Aorta (tissue), 5 donors: Measurements from ENCODE around the gene ARHGEF38. TPM values are rescaled to one million over a fixed set of nuclear protein-coding genes. Genes with fewer than 3 reads are reported as not detected.

Source experiments
- ATAC-seq: fragments of 200-7000 bp; cut with Tn5 transposase; one replicate; pipeline ENCODE4 v1.9.1; 2022; ENCODE audit warnings: moderate library complexity; ENCODE audit not compliant: low FRiP score
- DNase-seq, 2 donors: peaks; one replicate each; pipeline ENCODE4 v3.0.0-alpha.2; 2020
- H3K27ac ChIP-seq, 2 donors: one replicate each; pipeline ENCODE4 v1.5.1; 2013; ENCODE audit warnings: low read length in 2 of 2, mild to moderate bottlenecking in 2 of 2, moderate library complexity in 2 of 2, control low read depth in 1 of 2, inconsistent platforms in 1 of 2, low read depth in 1 of 2
- H3K27me3 ChIP-seq, 2 donors: one replicate each; pipeline ENCODE4 v1.6.1; 2013; ENCODE audit warnings: control low read depth in 1 of 2, low read length in 1 of 2, mild to moderate bottlenecking in 1 of 2, moderate library complexity in 1 of 2; ENCODE audit not compliant: insufficient read depth in 2 of 2, control insufficient read depth in 1 of 2
- H3K36me3 ChIP-seq, 2 donors: one replicate each; pipeline ENCODE4 v1.6.1; 2013; ENCODE audit warnings: control low read depth in 1 of 2, low read length in 1 of 2, mild to moderate bottlenecking in 1 of 2; ENCODE audit not compliant: insufficient read depth in 2 of 2, control insufficient read depth in 1 of 2
- H3K4me1 ChIP-seq, 2 donors: one replicate each; pipeline ENCODE4 v1.6.1; 2013; ENCODE audit warnings: low read length in 2 of 2, control low read depth in 1 of 2, mild to moderate bottlenecking in 1 of 2, moderate library complexity in 1 of 2; ENCODE audit not compliant: insufficient read depth in 2 of 2, control insufficient read depth in 1 of 2
- H3K4me3 ChIP-seq, 2 donors: one replicate each; pipeline ENCODE4 v1.5.1; 2013; ENCODE audit warnings: low read length in 2 of 2, control low read depth in 1 of 2, mild to moderate bottlenecking in 1 of 2
- H3K9me3 ChIP-seq: one replicate; pipeline ENCODE4 v1.6.1; 2013; ENCODE audit warnings: mild to moderate bottlenecking, low read length; ENCODE audit not compliant: control insufficient read depth
- WGBS, 2 donors: extraction: QIAGEN DNeasy Blood & Tissue Kit; methylation state at CpG; one replicate each; pipeline ENCODE4 v1.1.7; 2013; 5-methylcytosine and 5-hydroxymethylcytosine counted together
- intact Hi-C, 2 donors: fragments of 100-400 bp; cut with DNase I; formaldehyde crosslinking; loops; one replicate each; pipeline versions ENCODE4 v1.14.2 to v1.15.0; 2022
- polyA plus RNA-seq, 2 donors: library from polyadenylated mRNA; stranded (reverse); fragments of 200-250 nt; gene quantifications; one replicate each; pipeline ENCODE4 v1.2.3, GENCODE V29; 2013
- total RNA-seq, 2 donors: library from RNA; stranded (reverse); fragmentation: NEBNext Ultra II Directional; extraction: Animal tissue kit (Norgen Biotek cat#: 25700); gene quantifications; one replicate each; pipeline ENCODE4 v1.2.1, GENCODE V29; 2021
- donor health status: healthy with polysubstance abuse.
- donor health status: Bipolar disorder and iron deficiency.
- donor health status: DM: no; HTN: no; CAD: no.
- donor health status: DM: no; HTN: no; CAD: no.
- donor health status: DM: yes; HTN: yes; CAD: no.

Gene ARHGEF38
- total and polyA plus RNA-seq, 4 donors, result 0.75 TPM; not detected in 3

GRCh38 chr4:105569057-105569865, 16.8 kb downstream of the ARHGEF38 start:
- no peak for ATAC-seq
- Histone ChIP-seq H3K36me3 (no peaks in the 10 kb centered on the region), H3K27ac (no peak overlapping the region), H3K27me3 (no peaks in the 10 kb centered on the region), H3K4me3 (no peak overlapping the region), H3K4me1 (no peaks in the 10 kb centered on the region), H3K9me3 (no peaks in the 10 kb centered on the region)
- no peak for DNase-seq
- intact Hi-C loops, result no loop called here
- 63 to 76% methylated on average over 3 of the region's 3 CpGs for WGBS, 2 donors

- no peaks in the 10 kb centered on the region for H3K9me3 ChIP-seq
- DNase-seq (no peak), ATAC-seq (no peak)
- WGBS, 2 donors, result 73 to 93% methylated on average over 2 of the region's 2 CpGs
- no peak overlapping the region for H3K27ac ChIP-seq
- intact Hi-C loops, result no loop called here
- no peaks in the 10 kb centered on the region for H3K4me1 ChIP-seq
- H3K27me3 ChIP-seq, result no peaks in the 10 kb centered on the region
- no peak overlapping the region for H3K4me3 ChIP-seq
- H3K36me3 ChIP-seq, result no peaks in the 10 kb centered on the region
Measured at GRCh38 chr4:105569866-105570236, 17.4 kb downstream of the ARHGEF38 start.

- WGBS, 2 donors, result 85 to 86% methylated on average over 3 of the region's 3 CpGs
- Histone ChIP-seq H3K36me3 (no peaks in the 10 kb centered on the region), H3K27me3 (no peaks in the 10 kb centered on the region), H3K27ac (no peak overlapping the region), H3K4me3 (no peak overlapping the region), H3K4me1 (no peaks in the 10 kb centered on the region), H3K9me3 (no peaks in the 10 kb centered on the region)
- intact Hi-C loops, result no loop called here
- DNase-seq (no peak), ATAC-seq (no peak)
Measured at GRCh38 chr4:105572296-105572695, 19.9 kb downstream of the ARHGEF38 start.

- ATAC-seq, result no peak
- H3K36me3 ChIP-seq, result no peaks in the 10 kb centered on the region
- intact Hi-C loops, result no loop called here
- no peaks in the 10 kb centered on the region for H3K27me3 ChIP-seq
- no peak for DNase-seq
- no peak overlapping the region for H3K27ac ChIP-seq
- no peaks in the 10 kb centered on the region for H3K4me1 ChIP-seq
- no peaks in the 10 kb centered on the region for H3K9me3 ChIP-seq
- 49 to 55% methylated on average over 4 of the region's 4 CpGs for WGBS, 2 donors
- H3K4me3 ChIP-seq, result no peak overlapping the region
Measured at GRCh38 chr4:105586638-105587328, 34.4 kb downstream of the ARHGEF38 start.

GRCh38 chr4:105587841-105588240, 35.4 kb downstream of the ARHGEF38 start:
- no peak for ATAC-seq
- no peaks in the 10 kb centered on the region for H3K9me3 ChIP-seq
- no peak for DNase-seq
- WGBS, 2 donors, result 68 to 72% methylated on average over 2 of the region's 2 CpGs
- no peak overlapping the region for H3K4me3 ChIP-seq
- no peak overlapping the region for H3K27ac ChIP-seq
- no peaks in the 10 kb centered on the region for H3K36me3 ChIP-seq
- intact Hi-C loops, result no loop called here
- no peaks in the 10 kb centered on the region for H3K4me1 ChIP-seq
- H3K27me3 ChIP-seq, result no peaks in the 10 kb centered on the region

- Histone ChIP-seq H3K27ac (no peak overlapping the region), H3K27me3 (no peaks in the 10 kb centered on the region), H3K4me3 (no peak overlapping the region), H3K36me3 (no peaks in the 10 kb centered on the region), H3K9me3 (no peaks in the 10 kb centered on the region), H3K4me1 (no peaks in the 10 kb centered on the region)
- 75 to 83% methylated on average over 3 of the region's 3 CpGs for WGBS, 2 donors
- ATAC-seq, result no peak
- intact Hi-C loops, result no loop called here
- DNase-seq, result no peak
Measured at GRCh38 chr4:105588252-105588651, 35.8 kb downstream of the ARHGEF38 start.

- intact Hi-C loops, result no loop called here
- no peak overlapping the region for H3K4me3 ChIP-seq
- 72 to 74% methylated on average over 3 of the region's 3 CpGs for WGBS, 2 donors
- no peaks in the 10 kb centered on the region for H3K36me3 ChIP-seq
- ATAC-seq, result no peak
- H3K27me3 ChIP-seq, result no peaks in the 10 kb centered on the region
- no peaks in the 10 kb centered on the region for H3K4me1 ChIP-seq
- no peak for DNase-seq
- no peak overlapping the region for H3K27ac ChIP-seq
- no peaks in the 10 kb centered on the region for H3K9me3 ChIP-seq
Measured at GRCh38 chr4:105591573-105591972, 39.2 kb downstream of the ARHGEF38 start.

- Histone ChIP-seq H3K36me3 (no peaks in the 10 kb centered on the region), H3K4me3 (no peak overlapping the region), H3K27ac (no peak overlapping the region), H3K27me3 (no peaks in the 10 kb centered on the region), H3K4me1 (no peaks in the 10 kb centered on the region), H3K9me3 (no peaks in the 10 kb centered on the region)
- intact Hi-C loops, result no loop called here
- ATAC-seq, result no peak
- 40 to 41% methylated on average over 7 of the region's 7 CpGs for WGBS, 2 donors
- no peak for DNase-seq
Measured at GRCh38 chr4:105594099-105595010, 41.9 kb downstream of the ARHGEF38 start.
